HepG2 (cell line): ENCODE results near the gene TMEM198. TPM values are rescaled to one million over a fixed set of nuclear protein-coding genes. Genes with fewer than 3 reads are reported as not detected.

Source experiments
- ATAC-seq: fragments of 200-7000 bp; cut with Tn5 transposase; 3 replicates; pipeline ENCODE4 v1.9.1; 2020; ENCODE audit warnings: mild to moderate bottlenecking, moderate library complexity
- BruUV-seq: library from RNA; stranded (reverse); fragments of 400-500 nt; replicated peaks from 2 replicates; lab custom pipeline; 2021; lab: Mats Ljungman, UMichigan
- CTCF ChIA-PET: fragments of 300-600 bp; formaldehyde crosslinking; extraction: SDS; loops from one replicate; lab custom pipeline; 2021; ENCODE audit warnings: low total read pairs, inconsistent platforms, low intra/inter-chr PET ratio; lab: Yijun Ruan, JAX
- POLR2A ChIA-PET: fragments of 350-600 bp; sonication (Branson Sonifier 250); formaldehyde crosslinking; loops from one replicate; lab custom pipeline; 2020; ENCODE audit warnings: antibody characterized with exemption, inconsistent platforms; lab: Yijun Ruan, JAX
- DNase-seq: peaks from one replicate; pipeline ENCODE4 v3.0.0-alpha.2; 2015; ENCODE audit warnings: low spot score
- FAIRE-seq: peaks from 3 replicates; lab custom pipeline; 2011; peaks lifted over from hg19 to GRCh38; lab: Jason Lieb, UNC
- H2AFZ ChIP-seq: one replicate; pipeline ENCODE4 v1.6.1; 2011; ENCODE audit warnings: low read length, inconsistent platforms
- H3K27ac ChIP-seq: fragments of 300-600 bp; 3 replicates; pipeline ENCODE4 v1.8.0; 2011; ENCODE audit warnings: mixed run types, mild to moderate bottlenecking, mixed read lengths, low read length, inconsistent platforms; ENCODE audit not compliant: insufficient read depth; ENCODE audit errors: extremely low read length
- H3K27me3 ChIP-seq, 2 experiments: fragments of 200-600 bp in 1 of 2; 2 replicates in 1 of 2; 3 replicates in 1 of 2; pipeline versions ENCODE4 v1.6.0 to v1.8.0; 2011; ENCODE audit warnings: low read length in 2 of 2, mild to moderate bottlenecking in 2 of 2, moderate library complexity in 2 of 2, inconsistent platforms in 1 of 2; ENCODE audit not compliant: insufficient read depth in 2 of 2, control insufficient read depth in 1 of 2
- H3K36me3 ChIP-seq, 2 experiments: fragments of 200-600 bp in 1 of 2; replicated peaks in 1 of 2; 2 replicates in 1 of 2; 3 replicates in 1 of 2; pipeline versions ENCODE4 v1.5.1 to v1.8.0; 2011; ENCODE audit warnings: low read length in 2 of 2, inconsistent platforms in 1 of 2; ENCODE audit not compliant: insufficient read depth in 2 of 2, control insufficient read depth in 1 of 2
- H3K4me1 ChIP-seq: 2 replicates; pipeline ENCODE4 v1.5.1; 2012; ENCODE audit warnings: low read length, inconsistent platforms; ENCODE audit not compliant: insufficient read depth
- H3K4me2 ChIP-seq: 2 replicates; pipeline ENCODE4 v1.6.0; 2011; ENCODE audit warnings: low read depth, low read length, inconsistent platforms
- H3K4me3 ChIP-seq, 3 experiments: fragments of 200-600 bp in 1 of 3; sonication (generic), shearing (Covaris generic) in 1 of 3; replicated peaks in 1 of 3; 2 replicates each; pipeline ENCODE4 v1.5.1; 2011 to 2016; ENCODE audit warnings: low read length in 3 of 3, inconsistent platforms in 2 of 3, low read depth in 2 of 3, mild to moderate bottlenecking in 2 of 3, control low read depth in 1 of 3, mixed read lengths in 1 of 3; ENCODE audit not compliant: insufficient read depth in 1 of 3
- H3K79me2 ChIP-seq: one replicate; pipeline ENCODE4 v1.6.1; 2011; ENCODE audit warnings: low read length, inconsistent platforms; ENCODE audit not compliant: insufficient read depth
- H3K9ac ChIP-seq: 2 replicates; pipeline ENCODE4 v1.6.0; 2011; ENCODE audit warnings: mild to moderate bottlenecking, low read depth, low read length, inconsistent platforms; ENCODE audit not compliant: insufficient read depth
- H3K9me3 ChIP-seq: 2 replicates; pipeline ENCODE4 v1.5.1; 2012; ENCODE audit warnings: mild to moderate bottlenecking, low read length
- H4K20me1 ChIP-seq: 2 replicates; pipeline ENCODE4 v1.6.0; 2011; ENCODE audit warnings: inconsistent platforms, mild to moderate bottlenecking, low read length, moderate library complexity; ENCODE audit not compliant: insufficient read depth
- ASH2L ChIP-seq: fragments of 300-600, 200-600 bp; sonication (generic); IDR thresholded peaks from 2 replicates; pipeline ENCODE4 v1.7.0; 2017; ENCODE audit warnings: low read depth, mild to moderate bottlenecking, moderate library complexity, mixed read lengths, low read length; ENCODE audit not compliant: insufficient read length
- FOSL2 ChIP-seq: sonication (generic); formaldehyde crosslinking; IDR thresholded peaks from 2 replicates; pipeline ENCODE4 v1.4.0; 2020; ENCODE audit warnings: missing genetic modification reagents
- HNRNPK ChIP-seq: fragments of 200-400 bp; formaldehyde crosslinking; IDR thresholded peaks from 2 replicates; pipeline ENCODE4 v1.6.1; 2018; ENCODE audit warnings: low read length, low read depth, moderate library complexity, mild to moderate bottlenecking; ENCODE audit not compliant: poor library complexity, severe bottlenecking
- IRX3 ChIP-seq: sonication (generic); formaldehyde crosslinking; IDR thresholded peaks from 2 replicates; pipeline ENCODE4 v1.8.1; 2023; ENCODE audit warnings: mild to moderate bottlenecking, low read depth, missing genetic modification reagents, borderline replicate concordance
- RFXANK ChIP-seq: IDR thresholded peaks from 2 replicates; pipeline ENCODE4 v1.6.1; 2016
- ZNF678 ChIP-seq: sonication (generic); formaldehyde crosslinking; IDR thresholded peaks from 2 replicates; pipeline ENCODE4 v1.4.0; 2020; ENCODE audit warnings: mild to moderate bottlenecking, missing genetic modification reagents
- in situ Hi-C: cut with HindIII; loops from 2 replicates; pipeline ENCODE4 v1.10.0; 2017; ENCODE audit warnings: low pct_unique_long_range_greater_than_20kb; ENCODE audit not compliant: extremely low pct_ligation_motif_present
- intact Hi-C: fragments of 100-400 bp; cut with micrococcal nuclease; formaldehyde crosslinking; loops from one replicate; pipeline ENCODE4 v1.10.0; 2022; ENCODE audit not compliant: unreplicated experiment
- polyA plus RNA-seq, 8 experiments: library from polyadenylated mRNA; depleted of rRNA in 3 of 8; stranded (reverse) in 7 of 8; unstranded in 1 of 8; fragments of >200 nt; fragmentation: Illumina TruSeq in 4 of 8; extraction: Trizol in 4 of 8; gene quantifications; 2 replicates each; pipeline versions ENCODE4 v1.2.1 to v1.2.3, GENCODE V29; 2011 to 2016; ENCODE audit warnings: low read depth in 4 of 8, missing spikeins in 1 of 8, mixed read lengths in 1 of 8; ENCODE audit not compliant: insufficient read depth in 1 of 8
- total RNA-seq, 5 experiments: library from RNA; depleted of rRNA; stranded (reverse); fragments of >200 nt; fragmentation: Illumina TruSeq; extraction: Trizol; gene quantifications; 2 replicates each; pipeline ENCODE4 v1.2.3, GENCODE V29; 2016; ENCODE audit warnings: low read depth in 1 of 5
- TF ChIP-seq, protein P1 (sequence below): sonication (generic); formaldehyde crosslinking; IDR thresholded peaks from 2 replicates; pipeline ENCODE4 v1.4.0; 2020; ENCODE audit warnings: missing genetic modification reagents, borderline replicate concordance
- TF ChIP-seq, protein P2 (sequence below), 2 experiments: sonication (generic) in 1 of 2; formaldehyde crosslinking in 1 of 2; IDR thresholded peaks; 2 replicates each; pipeline versions ENCODE4 v1.4.0 to v1.6.1; 2016 to 2020; ENCODE audit warnings: borderline replicate concordance in 1 of 2, low read depth in 1 of 2, mild to moderate bottlenecking in 1 of 2, missing genetic modification reagents in 1 of 2
- TF ChIP-seq, protein P3 (sequence below): sonication (generic); formaldehyde crosslinking; IDR thresholded peaks from 2 replicates; pipeline ENCODE4 v1.4.0; 2020; ENCODE audit warnings: missing genetic modification reagents, mild to moderate bottlenecking, borderline replicate concordance
- TF ChIP-seq, protein P4 (sequence below): sonication (generic); formaldehyde crosslinking; IDR thresholded peaks from 2 replicates; pipeline ENCODE4 v1.5.0; 2020; ENCODE audit warnings: mild to moderate bottlenecking, missing genetic modification reagents
- TF ChIP-seq, protein P5 (sequence below): fragments of 450-650 bp; IDR thresholded peaks from 2 replicates; pipeline ENCODE4 v1.6.1; 2017

The TMEM198 gene
- total and polyA plus RNA-seq, 2 of the 13 experiments (the other 11 are each of a cell fraction or from before 2014, with no cell fraction given), result 17.3 to 23.5 TPM

DNA sequence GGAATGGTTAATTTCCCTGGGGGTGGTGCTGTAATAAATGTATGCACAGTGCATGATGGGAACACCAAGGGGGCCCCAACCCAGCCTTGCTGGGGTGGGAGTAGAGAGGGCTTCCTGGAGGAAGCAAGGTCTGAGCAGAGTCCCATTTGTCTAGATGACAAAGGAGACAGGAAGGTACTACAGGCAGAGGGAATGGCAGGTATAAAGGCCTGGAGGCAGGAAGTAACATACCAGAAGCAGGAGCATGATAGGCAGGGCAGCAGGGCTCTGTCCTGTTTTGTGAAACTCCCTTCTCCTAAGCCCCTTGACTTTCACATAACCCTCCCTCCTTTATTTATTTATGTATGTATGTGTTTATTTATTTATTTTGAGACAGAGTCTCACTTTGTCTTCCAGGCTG lies 41.2 kb upstream of the TMEM198 start:
- H3K9me3 ChIP-seq, result no peaks in the 10 kb centered on the region
- peaks cover 15 to 29% of the 10 kb centered on the region in 2 experiments for H3K36me3 ChIP-seq
- no peak for ATAC-seq
- H3K27me3 ChIP-seq, result peaks cover 0 to under 1% of the 10 kb centered on the region in 2 experiments; a peak in 2 of 5 replicates
- FAIRE-seq, result no peak
- ChIA-PET POLR2A (no interaction called here), CTCF (no interaction called here)
- H3K4me3 ChIP-seq, result no peak overlapping the region
- DNase-seq, result no peak
- in situ Hi-C loops (no loop called here), intact Hi-C loops (no loop called here)
- no peak overlapping the region for H3K27ac ChIP-seq
- no peak overlapping the region for H3K9ac ChIP-seq
- BruUV-seq, result no TSS peak
- no peak overlapping the region for H3K4me2 ChIP-seq
- no peaks in the 10 kb centered on the region for H4K20me1 ChIP-seq
- peaks cover 30% of the 10 kb centered on the region for H3K4me1 ChIP-seq
- peaks cover 12% of the 10 kb centered on the region for H3K79me2 ChIP-seq
- H2AFZ ChIP-seq, result no peak overlapping the region
- TF ChIP-seq, protein P1, sequence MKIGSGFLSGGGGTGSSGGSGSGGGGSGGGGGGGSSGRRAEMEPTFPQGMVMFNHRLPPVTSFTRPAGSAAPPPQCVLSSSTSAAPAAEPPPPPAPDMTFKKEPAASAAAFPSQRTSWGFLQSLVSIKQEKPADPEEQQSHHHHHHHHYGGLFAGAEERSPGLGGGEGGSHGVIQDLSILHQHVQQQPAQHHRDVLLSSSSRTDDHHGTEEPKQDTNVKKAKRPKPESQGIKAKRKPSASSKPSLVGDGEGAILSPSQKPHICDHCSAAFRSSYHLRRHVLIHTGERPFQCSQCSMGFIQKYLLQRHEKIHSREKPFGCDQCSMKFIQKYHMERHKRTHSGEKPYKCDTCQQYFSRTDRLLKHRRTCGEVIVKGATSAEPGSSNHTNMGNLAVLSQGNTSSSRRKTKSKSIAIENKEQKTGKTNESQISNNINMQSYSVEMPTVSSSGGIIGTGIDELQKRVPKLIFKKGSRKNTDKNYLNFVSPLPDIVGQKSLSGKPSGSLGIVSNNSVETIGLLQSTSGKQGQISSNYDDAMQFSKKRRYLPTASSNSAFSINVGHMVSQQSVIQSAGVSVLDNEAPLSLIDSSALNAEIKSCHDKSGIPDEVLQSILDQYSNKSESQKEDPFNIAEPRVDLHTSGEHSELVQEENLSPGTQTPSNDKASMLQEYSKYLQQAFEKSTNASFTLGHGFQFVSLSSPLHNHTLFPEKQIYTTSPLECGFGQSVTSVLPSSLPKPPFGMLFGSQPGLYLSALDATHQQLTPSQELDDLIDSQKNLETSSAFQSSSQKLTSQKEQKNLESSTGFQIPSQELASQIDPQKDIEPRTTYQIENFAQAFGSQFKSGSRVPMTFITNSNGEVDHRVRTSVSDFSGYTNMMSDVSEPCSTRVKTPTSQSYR (CRISPR knock-in tag), result no peak
- no peak for TF ChIP-seq RFXANK (CRISPR knock-in tag)
- TF ChIP-seq ZNF678, result no peak
- TF ChIP-seq ASH2L, result no peak
- TF ChIP-seq, protein P2, sequence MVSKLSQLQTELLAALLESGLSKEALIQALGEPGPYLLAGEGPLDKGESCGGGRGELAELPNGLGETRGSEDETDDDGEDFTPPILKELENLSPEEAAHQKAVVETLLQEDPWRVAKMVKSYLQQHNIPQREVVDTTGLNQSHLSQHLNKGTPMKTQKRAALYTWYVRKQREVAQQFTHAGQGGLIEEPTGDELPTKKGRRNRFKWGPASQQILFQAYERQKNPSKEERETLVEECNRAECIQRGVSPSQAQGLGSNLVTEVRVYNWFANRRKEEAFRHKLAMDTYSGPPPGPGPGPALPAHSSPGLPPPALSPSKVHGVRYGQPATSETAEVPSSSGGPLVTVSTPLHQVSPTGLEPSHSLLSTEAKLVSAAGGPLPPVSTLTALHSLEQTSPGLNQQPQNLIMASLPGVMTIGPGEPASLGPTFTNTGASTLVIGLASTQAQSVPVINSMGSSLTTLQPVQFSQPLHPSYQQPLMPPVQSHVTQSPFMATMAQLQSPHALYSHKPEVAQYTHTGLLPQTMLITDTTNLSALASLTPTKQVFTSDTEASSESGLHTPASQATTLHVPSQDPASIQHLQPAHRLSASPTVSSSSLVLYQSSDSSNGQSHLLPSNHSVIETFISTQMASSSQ (IDR thresholded peaks at IDR 0.05; ENCODE audit: low read depth), result no peak
- TF ChIP-seq, protein P2 (CRISPR knock-in tag; IDR thresholded peaks at IDR 0.05; ENCODE audit: borderline replicate concordance), result no peak
- no peak for TF ChIP-seq IRX3 (CRISPR knock-in tag)
- no peak for TF ChIP-seq HNRNPK
- TF ChIP-seq, protein P3, sequence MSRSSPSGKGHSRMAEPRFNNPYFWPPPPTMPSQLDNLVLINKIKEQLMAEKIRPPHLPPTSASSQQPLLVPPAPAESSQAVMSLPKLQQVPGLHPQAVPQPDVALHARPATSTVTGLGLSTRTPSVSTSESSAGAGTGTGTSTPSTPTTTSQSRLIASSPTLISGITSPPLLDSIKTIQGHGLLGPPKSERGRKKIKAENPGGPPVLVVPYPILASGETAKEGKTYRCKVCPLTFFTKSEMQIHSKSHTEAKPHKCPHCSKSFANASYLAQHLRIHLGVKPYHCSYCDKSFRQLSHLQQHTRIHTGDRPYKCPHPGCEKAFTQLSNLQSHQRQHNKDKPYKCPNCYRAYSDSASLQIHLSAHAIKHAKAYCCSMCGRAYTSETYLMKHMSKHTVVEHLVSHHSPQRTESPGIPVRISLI (CRISPR knock-in tag), result no peak
- TF ChIP-seq, protein P4, sequence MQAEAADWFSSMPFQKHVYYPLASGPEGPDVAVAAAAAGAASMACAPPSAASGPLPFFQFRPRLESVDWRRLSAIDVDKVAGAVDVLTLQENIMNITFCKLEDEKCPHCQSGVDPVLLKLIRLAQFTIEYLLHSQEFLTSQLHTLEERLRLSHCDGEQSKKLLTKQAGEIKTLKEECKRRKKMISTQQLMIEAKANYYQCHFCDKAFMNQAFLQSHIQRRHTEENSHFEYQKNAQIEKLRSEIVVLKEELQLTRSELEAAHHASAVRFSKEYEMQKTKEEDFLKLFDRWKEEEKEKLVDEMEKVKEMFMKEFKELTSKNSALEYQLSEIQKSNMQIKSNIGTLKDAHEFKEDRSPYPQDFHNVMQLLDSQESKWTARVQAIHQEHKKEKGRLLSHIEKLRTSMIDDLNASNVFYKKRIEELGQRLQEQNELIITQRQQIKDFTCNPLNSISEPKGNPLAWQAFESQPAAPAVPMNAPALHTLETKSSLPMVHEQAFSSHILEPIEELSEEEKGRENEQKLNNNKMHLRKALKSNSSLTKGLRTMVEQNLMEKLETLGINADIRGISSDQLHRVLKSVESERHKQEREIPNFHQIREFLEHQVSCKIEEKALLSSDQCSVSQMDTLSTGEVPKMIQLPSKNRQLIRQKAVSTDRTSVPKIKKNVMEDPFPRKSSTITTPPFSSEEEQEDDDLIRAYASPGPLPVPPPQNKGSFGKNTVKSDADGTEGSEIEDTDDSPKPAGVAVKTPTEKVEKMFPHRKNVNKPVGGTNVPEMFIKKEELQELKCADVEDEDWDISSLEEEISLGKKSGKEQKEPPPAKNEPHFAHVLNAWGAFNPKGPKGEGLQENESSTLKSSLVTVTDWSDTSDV (CRISPR knock-in tag), result no peak
- no peak for TF ChIP-seq FOSL2 (CRISPR knock-in tag)
- TF ChIP-seq, protein P5, sequence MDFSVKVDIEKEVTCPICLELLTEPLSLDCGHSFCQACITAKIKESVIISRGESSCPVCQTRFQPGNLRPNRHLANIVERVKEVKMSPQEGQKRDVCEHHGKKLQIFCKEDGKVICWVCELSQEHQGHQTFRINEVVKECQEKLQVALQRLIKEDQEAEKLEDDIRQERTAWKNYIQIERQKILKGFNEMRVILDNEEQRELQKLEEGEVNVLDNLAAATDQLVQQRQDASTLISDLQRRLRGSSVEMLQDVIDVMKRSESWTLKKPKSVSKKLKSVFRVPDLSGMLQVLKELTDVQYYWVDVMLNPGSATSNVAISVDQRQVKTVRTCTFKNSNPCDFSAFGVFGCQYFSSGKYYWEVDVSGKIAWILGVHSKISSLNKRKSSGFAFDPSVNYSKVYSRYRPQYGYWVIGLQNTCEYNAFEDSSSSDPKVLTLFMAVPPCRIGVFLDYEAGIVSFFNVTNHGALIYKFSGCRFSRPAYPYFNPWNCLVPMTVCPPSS, result no peak
